OCI-LY7 (cell line): ENCODE measurements around the gene TRIM46. TPM values are rescaled to one million over a fixed set of nuclear protein-coding genes. Genes with fewer than 3 reads are reported as not detected.
"Not testable (repeated sequence)": the region's sequence is repeated elsewhere in the genome, so short reads cannot be mapped to it uniquely, and the experiment has no call there.

Source experiments
- BruUV-seq: library from RNA; stranded (reverse); fragments of 400-500 nt; replicated peaks from 2 replicates; lab custom pipeline; 2021; lab: Mats Ljungman, UMichigan
- CTCF ChIA-PET: fragments of 300-600 bp; sonication (Branson Sonifier 250); formaldehyde crosslinking; loops from one replicate; lab custom pipeline; 2022; ENCODE audit warnings: antibody characterized with exemption; ENCODE audit not compliant: unreplicated experiment; lab: Charles Lee
- POLR2A ChIA-PET: fragments of 300-600 bp; sonication (Branson Sonifier 250); formaldehyde crosslinking; loops from one replicate; lab custom pipeline; 2022; ENCODE audit warnings: antibody characterized with exemption; lab: Charles Lee
- DNase-seq: peaks from one replicate; pipeline ENCODE4 v3.0.0-alpha.2; 2015; ENCODE audit warnings: low spot score
- H2AFZ ChIP-seq: fragments of 200-600 bp; sonication (generic), shearing (Covaris generic); 2 replicates; pipeline ENCODE4 v1.6.1; 2014; ENCODE audit warnings: mild to moderate bottlenecking, antibody characterized with exemption, low read length, moderate library complexity
- H3K27ac ChIP-seq: fragments of 200-600 bp; sonication (generic); 2 replicates; pipeline ENCODE4 v1.5.1; 2014; ENCODE audit warnings: mixed run types, low read depth, mild to moderate bottlenecking, moderate library complexity, low read length, inconsistent platforms; ENCODE audit not compliant: poor library complexity, severe bottlenecking
- H3K36me3 ChIP-seq: fragments of 200-600 bp; sonication (generic); 2 replicates; pipeline ENCODE4 v1.6.1; 2014; ENCODE audit warnings: mild to moderate bottlenecking, antibody characterized with exemption, low read length, moderate library complexity, mixed read lengths; ENCODE audit not compliant: insufficient read depth
- H3K4me1 ChIP-seq: fragments of 200-600 bp; sonication (generic); 2 replicates; pipeline ENCODE4 v1.5.1; 2014; ENCODE audit warnings: mild to moderate bottlenecking, low read length; ENCODE audit not compliant: insufficient read depth, poor library complexity, severe bottlenecking
- H3K4me2 ChIP-seq: fragments of 200-600 bp; sonication (generic); 2 replicates; pipeline ENCODE4 v1.6.1; 2014; ENCODE audit warnings: mild to moderate bottlenecking, low read length
- H3K4me3 ChIP-seq: fragments of 200-600 bp; sonication (generic); 2 replicates; pipeline ENCODE4 v1.5.1; 2014; ENCODE audit warnings: mild to moderate bottlenecking, low read depth, low read length; ENCODE audit not compliant: poor library complexity, severe bottlenecking
- H3K79me2 ChIP-seq: fragments of 200-600 bp; sonication (generic); 2 replicates; pipeline ENCODE4 v1.6.1; 2016; ENCODE audit warnings: low read depth, mild to moderate bottlenecking, low read length, moderate library complexity, mixed read lengths; ENCODE audit not compliant: insufficient read depth
- H3K9me2 ChIP-seq: fragments of 200-600 bp; sonication (generic); 2 replicates; pipeline ENCODE4 v1.6.1; 2016; ENCODE audit warnings: mild to moderate bottlenecking, low read length, mixed read lengths; ENCODE audit not compliant: insufficient read depth
- H3K9me3 ChIP-seq: fragments of 200-600 bp; sonication (generic); 2 replicates; pipeline ENCODE4 v1.6.1; 2014; ENCODE audit warnings: mild to moderate bottlenecking, mixed run types, low read length, mixed read lengths
- H4K20me1 ChIP-seq: fragments of 200-600 bp; sonication (generic); 2 replicates; pipeline ENCODE4 v1.6.1; 2014; ENCODE audit warnings: mild to moderate bottlenecking, antibody characterized with exemption, low read length, moderate library complexity, mixed read lengths; ENCODE audit not compliant: insufficient read depth
- EZH2phosphoT487 ChIP-seq: fragments of 200-600 bp; sonication (generic); IDR thresholded peaks from 2 replicates; pipeline ENCODE4 v1.6.1; 2018; ENCODE audit warnings: low read depth, borderline replicate concordance, mild to moderate bottlenecking, mixed run types, antibody characterized with exemption, low read length, moderate library complexity, mixed read lengths
- intact Hi-C: fragments of 100-400 bp; cut with micrococcal nuclease; formaldehyde crosslinking; loops from one replicate; pipeline ENCODE4 v1.10.0; 2022; ENCODE audit not compliant: unreplicated experiment
- total RNA-seq, 2 experiments: library from RNA; depleted of rRNA in 1 of 2; stranded (reverse); fragments of >200 nt in 1 of 2; shearing (Covaris generic) in 1 of 2; gene quantifications; 2 replicates each; pipeline ENCODE4 v1.2.3, GENCODE V29; 2014 to 2022
- TF ChIP-seq, protein P1 (sequence below): fragments of 200-600 bp; sonication (generic); conservative IDR thresholded peaks from 2 replicates; pipeline ENCODE4 v1.5.1; 2014; ENCODE audit warnings: mild to moderate bottlenecking, antibody characterized with exemption, low read length, moderate library complexity, mixed read lengths

Gene TRIM46
- total RNA-seq, 2 experiments from 2014 or later = 3.1 to 4.5 TPM

DNA sequence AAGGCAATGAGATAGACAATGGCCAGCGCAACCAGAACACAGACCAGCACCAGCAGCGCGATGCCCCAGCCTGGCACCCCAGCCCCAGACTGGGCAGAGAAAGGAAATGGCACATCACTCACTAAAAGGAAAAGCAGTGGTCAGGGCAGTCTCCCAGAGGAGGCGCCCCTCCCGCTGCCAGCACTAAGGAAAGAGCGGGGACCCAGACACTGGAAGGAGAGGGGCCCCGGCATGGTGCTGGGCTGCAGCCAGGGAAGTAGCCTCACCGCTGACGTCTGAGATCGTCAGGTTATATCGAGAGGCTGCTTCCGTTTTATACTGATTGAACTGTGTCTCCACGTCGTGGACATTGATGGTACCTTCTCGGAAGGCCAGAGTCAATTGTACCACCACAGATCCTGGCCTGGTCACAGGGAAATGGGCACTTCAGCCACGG lies 13.8 kb downstream of the TRIM46 start:
- no peak for DNase-seq
- Histone ChIP-seq H4K20me1 (no peaks in the 10 kb centered on the region), H3K36me3 (no peaks in the 10 kb centered on the region), H3K9me3 (no peaks in the 10 kb centered on the region), H3K4me1 (peaks cover 20% of the 10 kb centered on the region), H3K79me2 (no peaks in the 10 kb centered on the region), H2AFZ (no peak overlapping the region), H3K4me3 (no peak overlapping the region), H3K27ac (no peak overlapping the region), H3K9me2 (no peaks in the 10 kb centered on the region), H3K4me2 (no peak overlapping the region)
- intact Hi-C loops = no loop called here
- BruUV-seq = no TSS peak
- ChIA-PET CTCF (no interaction called here), POLR2A (no interaction called here)
- no peak for TF ChIP-seq EZH2phosphoT487

DNA sequence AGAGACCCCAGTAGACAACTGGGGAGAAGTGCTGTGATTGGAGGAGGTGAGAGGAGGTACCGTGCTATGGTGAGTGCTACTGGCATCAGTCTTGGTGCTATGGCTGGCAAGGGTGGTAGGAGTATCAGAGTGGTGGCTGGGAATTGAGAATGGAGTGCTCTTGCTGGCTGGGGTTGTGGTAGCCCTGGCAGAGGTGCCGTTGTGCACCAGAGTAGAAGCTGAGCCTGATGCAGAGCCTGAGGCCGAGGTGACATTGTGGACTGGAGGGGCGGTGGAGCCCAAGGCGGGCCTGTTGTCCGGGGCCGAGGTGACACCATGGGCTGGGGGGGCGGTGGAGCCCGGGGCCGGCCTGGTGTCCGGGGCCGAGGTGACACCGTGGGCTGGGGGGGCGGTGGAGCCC lies 14.6 kb downstream of the TRIM46 start:
- no peak for DNase-seq
- H3K36me3 ChIP-seq = no peaks in the 10 kb centered on the region
- no TSS peak for BruUV-seq
- H2AFZ ChIP-seq = no peak overlapping the region
- intact Hi-C loops = no loop called here
- ChIA-PET POLR2A (no interaction called here), CTCF (no interaction called here)
- no peaks in the 10 kb centered on the region for H3K79me2 ChIP-seq
- H3K9me3 ChIP-seq = no peaks in the 10 kb centered on the region
- no peak overlapping the region for H3K4me2 ChIP-seq
- H3K4me3 ChIP-seq = no peak overlapping the region
- TF ChIP-seq, protein P1, sequence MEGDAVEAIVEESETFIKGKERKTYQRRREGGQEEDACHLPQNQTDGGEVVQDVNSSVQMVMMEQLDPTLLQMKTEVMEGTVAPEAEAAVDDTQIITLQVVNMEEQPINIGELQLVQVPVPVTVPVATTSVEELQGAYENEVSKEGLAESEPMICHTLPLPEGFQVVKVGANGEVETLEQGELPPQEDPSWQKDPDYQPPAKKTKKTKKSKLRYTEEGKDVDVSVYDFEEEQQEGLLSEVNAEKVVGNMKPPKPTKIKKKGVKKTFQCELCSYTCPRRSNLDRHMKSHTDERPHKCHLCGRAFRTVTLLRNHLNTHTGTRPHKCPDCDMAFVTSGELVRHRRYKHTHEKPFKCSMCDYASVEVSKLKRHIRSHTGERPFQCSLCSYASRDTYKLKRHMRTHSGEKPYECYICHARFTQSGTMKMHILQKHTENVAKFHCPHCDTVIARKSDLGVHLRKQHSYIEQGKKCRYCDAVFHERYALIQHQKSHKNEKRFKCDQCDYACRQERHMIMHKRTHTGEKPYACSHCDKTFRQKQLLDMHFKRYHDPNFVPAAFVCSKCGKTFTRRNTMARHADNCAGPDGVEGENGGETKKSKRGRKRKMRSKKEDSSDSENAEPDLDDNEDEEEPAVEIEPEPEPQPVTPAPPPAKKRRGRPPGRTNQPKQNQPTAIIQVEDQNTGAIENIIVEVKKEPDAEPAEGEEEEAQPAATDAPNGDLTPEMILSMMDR = no peak
- TF ChIP-seq EZH2phosphoT487 = no peak
- peaks cover 24% of the 10 kb centered on the region for H3K4me1 ChIP-seq
- H3K27ac ChIP-seq = no peak overlapping the region
- H4K20me1 ChIP-seq = no peaks in the 10 kb centered on the region
- H3K9me2 ChIP-seq = no peaks in the 10 kb centered on the region

DNA sequence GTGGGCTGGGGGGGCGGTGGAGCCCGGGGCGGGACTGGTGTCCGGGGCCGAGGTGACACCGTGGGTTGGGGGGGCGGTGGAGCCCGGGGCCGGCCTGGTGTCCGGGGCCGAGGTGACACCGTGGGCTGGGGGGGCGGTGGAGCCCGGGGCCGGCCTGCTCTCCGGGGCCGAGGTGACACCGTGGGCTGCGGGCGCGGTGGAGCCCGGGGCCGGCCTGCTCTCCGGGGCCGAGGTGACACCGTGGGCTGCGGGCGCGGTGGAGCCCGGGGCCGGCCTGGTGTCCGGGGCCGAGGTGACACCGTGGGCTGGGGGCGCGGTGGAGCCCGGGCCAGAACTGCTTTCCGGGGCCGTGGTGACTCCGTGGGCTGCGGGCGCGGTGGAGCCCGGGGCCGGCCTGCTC lies 16.3 kb downstream of the TRIM46 start:
- not testable (repeated sequence) for BruUV-seq

DNA sequence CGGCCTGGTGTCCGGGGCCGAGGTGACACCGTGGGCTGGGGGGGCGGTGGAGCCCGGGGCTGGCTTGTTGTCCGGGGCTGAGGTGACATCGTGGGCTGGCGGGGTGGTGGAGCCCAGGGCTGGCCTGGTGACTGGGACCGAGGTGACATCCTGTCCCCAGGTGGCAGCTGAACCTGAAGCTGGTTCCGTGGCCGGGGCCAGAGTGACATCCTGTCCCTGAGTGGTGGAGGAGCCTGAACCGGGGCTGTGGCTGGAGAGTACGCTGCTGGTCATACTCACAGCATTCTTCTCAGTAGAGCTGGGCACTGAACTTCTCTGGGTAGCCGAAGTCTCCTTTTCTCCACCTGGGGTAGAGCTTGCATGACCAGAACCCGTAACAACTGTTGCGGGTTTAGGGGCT lies 18.3 kb downstream of the TRIM46 start:
- Histone ChIP-seq H3K4me1 (peaks cover 15% of the 10 kb centered on the region), H3K36me3 (no peaks in the 10 kb centered on the region), H3K79me2 (no peaks in the 10 kb centered on the region), H3K9me3 (no peaks in the 10 kb centered on the region), H3K9me2 (no peaks in the 10 kb centered on the region), H3K4me2 (no peak overlapping the region), H2AFZ (no peak overlapping the region), H3K27ac (no peak overlapping the region), H4K20me1 (no peaks in the 10 kb centered on the region), H3K4me3 (no peak overlapping the region)
- TF ChIP-seq, protein P1 = no peak
- no peak for TF ChIP-seq EZH2phosphoT487
- no peak for DNase-seq
- BruUV-seq = no TSS peak
- ChIA-PET POLR2A (no interaction called here), CTCF (no interaction called here)
- intact Hi-C loops = no loop called here

More for the DNA sequence above, 16.3 kb downstream of the TRIM46 start:
- H3K36me3 ChIP-seq, intact Hi-C loops, H3K79me2 ChIP-seq, H3K4me2 ChIP-seq, H3K4me3 ChIP-seq, CTCF ChIA-PET, H3K9me3 ChIP-seq, H3K27ac ChIP-seq, H2AFZ ChIP-seq, H4K20me1 ChIP-seq, DNase-seq, POLR2A ChIA-PET, H3K9me2 ChIP-seq: not testable (repeated sequence)
- peaks cover 27% of the 10 kb centered on the region for H3K4me1 ChIP-seq
